ENCODE measurements around the gene CFAP65. TPM values are rescaled to one million over a fixed set of nuclear protein-coding genes. Genes with fewer than 3 reads are reported as not detected.

The CFAP65 gene
- total RNA-seq, 2 donors from 2014 or later = 4.4 TPM; not detected in 1

DNA sequence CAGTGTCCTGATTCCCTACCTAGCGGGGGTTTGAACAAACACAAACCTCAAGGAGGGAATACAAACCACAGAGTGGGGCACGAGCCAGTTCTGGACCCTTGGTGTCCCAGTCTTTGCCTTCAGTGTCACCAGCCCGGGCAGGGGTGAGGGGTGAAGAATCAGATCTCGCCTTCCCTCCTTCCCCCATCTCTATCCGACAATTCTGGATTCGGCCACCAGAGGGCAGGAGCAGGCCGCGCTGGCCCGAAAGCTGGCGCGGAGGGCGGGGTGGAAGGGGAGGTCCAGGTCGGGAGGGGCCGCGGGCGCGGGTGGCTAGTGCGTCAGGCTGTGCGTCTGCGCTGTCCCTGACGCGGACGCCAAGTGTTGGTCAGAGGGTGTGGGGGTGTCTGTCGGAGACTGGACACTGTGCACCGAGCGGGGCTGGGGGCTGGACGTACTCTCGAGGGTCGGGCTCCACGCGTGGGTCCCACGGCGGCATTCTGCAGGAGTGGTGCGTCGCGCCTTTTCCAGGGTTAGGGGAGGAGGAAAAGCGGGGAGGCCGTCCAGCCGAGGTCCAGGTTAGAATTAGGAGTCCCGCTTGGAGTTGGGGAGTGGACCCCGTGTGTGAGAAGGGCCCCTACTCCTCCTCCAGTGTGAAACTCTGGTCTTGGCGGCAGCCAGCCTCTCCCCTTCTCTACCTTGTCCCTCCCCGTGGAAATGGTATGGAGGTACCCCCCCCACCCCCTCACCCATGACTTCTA is 45.2 kb downstream of the CFAP65 start:
- H3K36me3 ChIP-seq = no peaks in the 10 kb centered on the region
- peak; percentile 87 for DNase-seq (ENCODE audit: low spot score)
- peak overlapping the region; percentile 89 to 92 for H3K27ac ChIP-seq
- H3K27me3 ChIP-seq (replicated peaks; ENCODE audit: insufficient read depth) = peaks cover 8% of the 10 kb centered on the region
- WGBS = 5% methylated on average over 43 of the region's 43 CpGs
- TF ChIP-seq POLR2A (IDR thresholded peaks at IDR 0.05) = peak; percentile 66
- peak; percentile 91 for TF ChIP-seq POLR2AphosphoS5 (IDR thresholded peaks at IDR 0.05)
- TF ChIP-seq, protein P1, sequence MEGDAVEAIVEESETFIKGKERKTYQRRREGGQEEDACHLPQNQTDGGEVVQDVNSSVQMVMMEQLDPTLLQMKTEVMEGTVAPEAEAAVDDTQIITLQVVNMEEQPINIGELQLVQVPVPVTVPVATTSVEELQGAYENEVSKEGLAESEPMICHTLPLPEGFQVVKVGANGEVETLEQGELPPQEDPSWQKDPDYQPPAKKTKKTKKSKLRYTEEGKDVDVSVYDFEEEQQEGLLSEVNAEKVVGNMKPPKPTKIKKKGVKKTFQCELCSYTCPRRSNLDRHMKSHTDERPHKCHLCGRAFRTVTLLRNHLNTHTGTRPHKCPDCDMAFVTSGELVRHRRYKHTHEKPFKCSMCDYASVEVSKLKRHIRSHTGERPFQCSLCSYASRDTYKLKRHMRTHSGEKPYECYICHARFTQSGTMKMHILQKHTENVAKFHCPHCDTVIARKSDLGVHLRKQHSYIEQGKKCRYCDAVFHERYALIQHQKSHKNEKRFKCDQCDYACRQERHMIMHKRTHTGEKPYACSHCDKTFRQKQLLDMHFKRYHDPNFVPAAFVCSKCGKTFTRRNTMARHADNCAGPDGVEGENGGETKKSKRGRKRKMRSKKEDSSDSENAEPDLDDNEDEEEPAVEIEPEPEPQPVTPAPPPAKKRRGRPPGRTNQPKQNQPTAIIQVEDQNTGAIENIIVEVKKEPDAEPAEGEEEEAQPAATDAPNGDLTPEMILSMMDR (IDR thresholded peaks at IDR 0.05) = peak; percentile 82 to 98 (median 96)
- peak overlapping the region; percentile 22 to 27 for H3K4me3 ChIP-seq
- intact Hi-C loops (cut with DNase I) = no loop called here
- no peaks in the 10 kb centered on the region for H3K9me3 ChIP-seq
- peaks cover 21% of the 10 kb centered on the region for H3K4me1 ChIP-seq (replicated peaks)

DNA sequence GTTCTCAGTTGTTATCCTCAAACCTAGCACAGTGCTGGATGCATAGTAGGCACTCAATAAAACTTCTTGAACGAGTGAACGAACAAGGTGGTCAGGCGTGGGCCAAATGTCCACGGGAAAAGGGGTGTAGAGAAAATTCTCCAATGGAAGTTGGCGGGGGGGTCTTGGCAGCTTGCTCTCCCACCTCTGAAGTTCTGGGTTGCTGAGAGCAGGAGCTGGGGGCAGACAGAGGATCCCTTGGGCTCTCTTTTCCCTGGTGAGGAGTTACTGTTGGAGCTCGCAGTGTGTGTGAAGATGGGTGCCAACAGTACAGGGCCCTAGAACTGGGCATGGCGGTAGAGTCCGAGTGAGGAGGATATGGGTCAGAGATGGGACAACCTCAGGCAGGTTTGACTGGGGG is 45.8 kb downstream of the CFAP65 start:
- Histone ChIP-seq H3K4me1 (replicated peaks) (peaks cover 21% of the 10 kb centered on the region), H3K9me3 (no peaks in the 10 kb centered on the region), H3K4me3 (no peak overlapping the region), H3K27me3 (replicated peaks; ENCODE audit: insufficient read depth) (peaks cover 9% of the 10 kb centered on the region), H3K27ac (no peak overlapping the region), H3K36me3 (no peaks in the 10 kb centered on the region)
- DNase-seq (ENCODE audit: low spot score) = no peak
- intact Hi-C loops (cut with DNase I) = no loop called here
- TF ChIP-seq POLR2A (IDR thresholded peaks at IDR 0.05) (no peak), POLR2AphosphoS5 (IDR thresholded peaks at IDR 0.05) (no peak)
- TF ChIP-seq, protein P1 (IDR thresholded peaks at IDR 0.05) = no peak
- 13% methylated on average over 8 of the region's 8 CpGs for WGBS

DNA sequence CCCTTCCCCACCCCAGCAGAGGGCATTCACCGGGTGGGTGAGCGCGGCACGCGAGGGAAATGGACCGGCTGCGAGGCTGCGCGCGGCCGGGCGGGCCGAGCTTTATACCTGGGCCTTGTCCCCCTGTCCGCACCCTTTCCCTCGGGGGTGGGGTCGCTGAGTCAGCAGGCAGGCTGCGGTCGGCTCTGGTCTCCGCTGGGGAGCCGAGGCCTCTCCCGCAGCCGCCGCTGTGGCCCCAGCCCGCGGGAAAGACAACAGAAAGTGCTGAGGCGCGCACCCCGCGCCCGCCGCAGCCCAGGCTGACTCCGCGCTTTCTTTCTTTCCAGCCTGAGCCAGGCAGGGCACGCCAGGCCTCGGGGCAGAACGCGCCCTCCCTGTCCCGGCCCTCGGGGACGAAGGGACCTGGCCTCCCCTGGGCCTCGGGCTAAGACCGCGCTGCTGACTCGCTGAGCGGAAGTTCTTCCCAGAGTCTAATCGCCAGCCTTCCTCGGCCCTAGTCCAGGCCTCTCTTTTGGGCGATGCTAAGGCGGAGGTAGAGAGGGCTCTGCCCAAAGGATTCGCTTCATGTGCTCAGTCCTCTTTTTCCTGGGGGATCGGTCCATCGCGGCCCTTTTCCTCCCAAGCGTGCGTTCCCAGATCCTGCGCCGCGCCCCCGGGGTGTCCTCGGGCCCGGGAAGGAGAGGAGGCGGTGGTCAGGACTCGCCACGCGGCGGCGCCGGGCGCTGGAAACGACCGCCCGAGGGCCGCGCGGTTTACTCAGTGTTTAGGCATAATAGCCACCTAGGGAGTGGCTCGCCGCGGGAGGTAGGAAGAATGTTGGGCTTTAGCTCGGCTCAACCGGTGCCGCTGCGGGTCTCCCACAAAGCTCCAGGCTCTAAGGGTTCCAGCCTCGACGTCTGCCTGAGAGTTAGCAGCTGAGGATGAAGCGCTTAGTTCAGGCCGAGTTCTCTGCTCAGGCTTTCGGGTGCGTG is 47.7 kb downstream of the CFAP65 start, which contains the start of gene CRYBA2:
Gene CRYBA2, minus strand, starts transcription at position 78 of the 971 bp plus-strand sequence. CDS start 246 bp downstream, outside the sequence.
- TF ChIP-seq, protein P1 (IDR thresholded peaks at IDR 0.05) = no peak
- Histone ChIP-seq H3K36me3 (no peaks in the 10 kb centered on the region), H3K27ac (peak within 1 kb of the TSS in 1 of 2 donors; percentile 24), H3K9me3 (no peaks in the 10 kb centered on the region), H3K27me3 (replicated peaks; ENCODE audit: insufficient read depth) (peaks cover 9% of the 10 kb centered on the region), H3K4me1 (replicated peaks) (peaks cover 21% of the 10 kb centered on the region), H3K4me3 (peak within 1 kb of the TSS; percentile 17 to 28)
- WGBS = 2% methylated on average over 84 of the region's 88 CpGs
- intact Hi-C loops (cut with DNase I) = no loop called here
- no peak for DNase-seq (ENCODE audit: low spot score)

- intact Hi-C loops (cut with DNase I) = no loop called here
- Histone ChIP-seq H3K9me3 (no peaks in the 10 kb centered on the region), H3K4me3 (peak overlapping the region; percentile 17 to 28), H3K4me1 (replicated peaks) (peaks cover 21% of the 10 kb centered on the region), H3K36me3 (no peaks in the 10 kb centered on the region), H3K27ac (no peak overlapping the region), H3K27me3 (replicated peaks; ENCODE audit: insufficient read depth) (peaks cover 9% of the 10 kb centered on the region)
- TF ChIP-seq, protein P1 (IDR thresholded peaks at IDR 0.05) = no peak
- TF ChIP-seq POLR2AphosphoS5 (IDR thresholded peaks at IDR 0.05) (no peak), POLR2A (IDR thresholded peaks at IDR 0.05) (no peak)
- 3% methylated on average over 42 of the region's 44 CpGs for WGBS
- DNase-seq (ENCODE audit: low spot score) = no peak
Measured at GRCh38 chr2:218992703-218993344, 48.5 kb downstream of the CFAP65 start.
